Suppressor macrophage (primary cell): Measurements from ENCODE around the gene ZBTB9.

Experiments
- DNase-seq, 4 experiments: peaks; one replicate each; pipeline ENCODE4 v3.0.0-alpha.2; 2020 to 2022

Gene ZBTB9

DNA sequence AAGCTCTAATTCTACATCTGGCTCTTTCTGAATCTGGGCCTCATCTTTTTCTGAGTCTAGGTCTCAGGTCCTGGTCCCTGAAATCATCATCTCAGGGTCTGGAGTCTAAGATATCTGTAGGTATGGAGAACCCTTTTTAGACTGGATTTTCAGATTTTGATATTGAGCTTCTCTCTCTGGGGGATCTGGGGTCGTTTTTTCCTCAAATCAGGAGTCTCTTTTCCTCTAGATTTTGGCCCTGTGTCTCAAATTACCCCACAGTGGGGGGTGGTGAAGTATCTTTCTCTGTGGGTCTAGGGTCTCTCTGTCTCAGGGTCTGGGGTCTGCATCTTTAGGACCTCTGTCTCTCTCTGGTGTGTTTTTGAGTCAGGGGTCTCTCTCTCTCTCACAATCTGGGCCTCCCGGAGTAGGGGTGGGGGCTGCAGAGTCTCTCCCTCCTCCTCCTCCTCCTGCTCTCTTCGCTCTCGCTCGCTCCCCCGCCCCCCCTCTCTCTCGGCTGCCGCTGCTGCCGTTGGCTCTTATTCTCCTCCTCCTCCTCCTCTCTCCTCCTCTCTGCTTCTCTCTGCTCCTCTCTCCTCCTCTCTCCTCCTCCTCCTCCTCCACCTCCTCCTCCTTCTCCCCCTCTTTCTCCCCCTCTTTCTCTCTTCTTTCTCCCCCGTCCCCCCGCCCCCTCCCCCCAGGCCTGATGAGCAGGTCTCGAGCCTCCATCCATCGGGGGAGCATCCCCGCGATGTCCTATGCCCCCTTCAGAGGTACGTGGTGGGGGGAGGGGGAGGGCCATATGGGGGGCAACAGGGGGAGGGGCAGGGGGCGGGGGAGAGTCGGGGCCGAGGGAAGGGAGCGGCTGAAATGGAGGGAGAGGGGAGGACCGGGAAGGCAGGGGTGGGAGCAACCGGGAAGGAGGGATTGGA lies 34.5 kb upstream of the ZBTB9 start, which contains the start of gene SYNGAP1:
SYNGAP1 (plus strand) TSS at position 486 of the 911 bp plus-strand sequence; CDS start at position 686, 200 bp downstream.
- DNase-seq, result no peak

DNA sequence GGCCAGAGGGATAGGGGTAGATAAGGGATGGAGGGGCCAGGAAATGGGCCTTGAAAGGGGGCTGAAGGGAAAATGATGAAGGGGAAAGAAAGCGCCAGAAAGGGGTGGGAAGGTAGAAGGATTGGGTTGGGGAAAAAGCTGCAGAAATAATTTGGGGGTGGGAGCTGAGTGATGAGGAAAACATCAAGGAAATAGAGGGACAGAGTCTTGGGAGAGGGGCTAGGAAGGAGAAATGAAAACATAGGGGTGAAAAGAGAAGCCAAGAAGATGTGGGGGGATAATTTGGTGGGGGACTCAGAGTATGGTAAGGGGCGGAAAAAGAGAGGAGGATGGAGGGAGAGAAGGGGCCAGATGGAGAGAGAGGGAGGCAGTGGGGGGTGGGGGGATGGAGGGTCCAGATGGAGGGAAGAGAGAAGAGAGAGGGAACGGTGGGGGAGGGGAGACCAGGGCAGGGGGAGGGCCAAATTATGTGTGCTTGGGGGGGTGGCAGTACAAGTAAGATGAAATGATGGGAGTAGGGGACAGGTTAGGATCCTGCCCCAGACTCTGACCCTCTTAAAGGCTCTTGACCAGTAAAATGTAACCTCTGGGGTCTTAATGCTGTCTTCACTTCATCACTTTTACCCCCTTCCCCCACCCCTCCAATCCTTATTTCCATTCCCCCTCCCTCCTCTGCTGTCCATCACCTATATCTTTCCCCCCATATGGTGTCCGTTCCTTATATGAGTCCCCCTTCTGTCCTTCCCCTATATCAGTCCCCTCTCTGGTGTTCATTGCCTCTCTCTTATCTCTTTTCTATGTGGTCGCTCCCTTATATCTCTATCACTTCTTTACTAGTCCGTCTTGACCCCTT lies 33.7 kb upstream of the ZBTB9 start:
- DNase-seq, result no peak

DNA sequence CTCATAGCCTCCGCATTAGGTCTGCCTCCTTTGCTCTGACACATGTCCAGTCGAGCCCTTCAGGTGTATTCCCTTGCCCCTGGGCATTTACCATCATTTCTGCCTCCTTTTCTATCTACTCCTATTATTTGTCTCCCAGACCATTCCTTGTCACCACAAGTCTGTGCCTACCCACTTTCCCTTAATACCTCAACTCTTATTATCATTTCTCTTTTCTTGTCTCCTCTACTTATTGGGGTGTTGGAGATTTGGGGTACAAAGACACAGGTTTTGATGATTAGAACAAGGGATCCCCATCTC lies 33.1 kb upstream of the ZBTB9 start:
- no peak for DNase-seq

DNA sequence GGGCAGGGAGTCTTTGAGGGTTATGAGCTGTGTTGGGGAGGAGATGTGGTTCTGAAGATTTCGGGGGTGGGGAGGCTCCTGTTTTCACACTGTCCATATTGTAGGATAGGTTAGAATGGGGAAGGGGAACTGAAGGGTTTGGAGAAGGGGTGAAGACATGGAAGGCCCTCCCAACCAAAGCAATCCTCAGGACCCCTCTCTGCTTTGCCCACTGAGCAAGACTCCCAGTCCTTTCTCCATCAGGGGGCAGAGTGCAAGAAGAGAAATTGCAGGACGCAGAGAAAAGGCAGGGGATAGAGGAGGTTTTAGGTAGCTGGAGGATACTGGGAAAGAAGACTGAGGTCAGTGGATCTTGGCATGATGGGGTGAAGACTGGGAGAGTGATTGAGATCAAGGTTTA lies 30.6 kb upstream of the ZBTB9 start:
- no peak for DNase-seq

DNA sequence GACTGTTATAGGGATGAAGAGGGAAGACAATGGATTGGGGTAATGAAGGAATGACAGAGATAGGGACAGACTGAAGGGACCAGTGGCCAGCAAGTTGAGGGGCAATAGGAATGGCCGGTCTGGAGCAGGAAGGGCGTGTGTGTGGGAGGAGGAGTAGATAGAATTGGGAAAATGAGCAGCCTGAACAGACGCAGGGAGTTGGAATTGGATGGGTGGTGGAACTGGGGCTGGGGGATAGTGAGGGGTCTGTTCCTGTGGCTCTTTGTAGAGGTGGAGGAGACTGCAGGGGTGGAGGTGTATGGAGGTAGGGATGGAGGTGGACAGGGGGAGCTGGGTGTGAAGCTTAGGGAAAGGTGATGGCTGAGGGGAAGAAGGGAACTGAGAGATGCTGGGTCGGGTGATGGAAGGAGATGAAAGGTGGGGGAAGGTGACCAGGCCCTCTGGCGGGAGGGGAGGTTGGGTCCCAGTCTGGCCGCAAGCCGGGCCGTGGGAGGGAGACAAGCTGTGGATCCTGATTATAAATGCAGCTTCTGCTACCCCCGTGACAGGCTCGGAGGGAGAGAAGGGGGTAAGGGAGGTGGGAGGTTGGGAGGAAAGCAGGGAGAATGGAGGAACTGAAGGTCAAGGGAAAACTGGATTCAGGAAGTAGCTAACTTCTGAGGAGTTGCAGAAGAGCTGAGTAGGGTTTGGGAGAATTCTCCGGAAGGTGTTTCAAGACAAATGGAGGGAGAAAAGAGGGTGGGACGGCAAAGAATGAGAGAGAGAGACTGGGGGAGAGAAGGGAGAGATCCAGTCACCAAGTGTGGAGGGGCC lies 29.3 kb upstream of the ZBTB9 start:
- peak in 3 of 4 experiments; percentile 49 to 65 (median 54) for DNase-seq

DNA sequence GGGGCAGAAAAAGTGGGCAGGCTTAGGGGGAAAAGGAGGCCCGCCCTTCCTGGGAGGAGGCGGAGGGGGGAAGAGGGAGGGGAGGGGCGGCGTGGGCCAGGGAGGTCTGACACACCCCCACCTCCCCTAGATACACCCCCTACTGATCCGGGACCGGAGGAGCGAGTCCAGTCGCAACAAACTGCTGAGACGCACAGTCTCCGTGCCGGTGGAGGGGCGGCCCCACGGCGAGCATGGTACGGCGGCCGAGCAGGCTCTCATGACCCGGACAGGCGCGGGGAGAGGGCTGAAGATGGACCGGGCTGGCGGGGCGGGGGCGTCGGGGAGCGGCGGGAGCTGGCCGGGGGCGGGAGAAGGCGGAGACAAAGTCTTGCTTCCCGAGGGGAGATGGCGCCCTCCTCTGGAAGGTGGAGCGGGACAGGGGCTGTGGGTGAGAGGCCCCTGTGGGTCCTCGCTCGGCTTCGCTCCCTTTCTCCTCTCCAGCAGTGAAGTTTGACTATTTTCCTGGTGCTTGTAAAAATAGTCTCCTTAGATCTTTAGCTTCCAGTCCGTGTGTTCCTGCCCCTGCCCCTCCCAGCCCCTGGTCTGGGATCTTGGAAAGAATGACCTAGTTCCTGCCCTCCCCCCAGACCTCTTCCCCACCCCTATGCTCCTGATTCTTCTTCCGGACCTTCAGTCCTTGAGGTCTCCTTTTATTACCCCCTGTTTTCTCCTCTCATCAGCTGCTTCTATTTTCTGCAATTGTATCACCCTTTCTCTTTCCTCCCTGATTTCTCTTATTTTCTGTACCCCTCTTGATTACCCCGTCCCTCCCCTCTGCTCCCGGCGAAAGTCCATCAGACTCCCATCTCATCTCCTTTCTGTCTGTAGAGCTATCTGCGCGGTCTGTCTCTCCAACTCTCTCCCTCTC lies 28.5 kb upstream of the ZBTB9 start:
- peak; percentile 69 to 93 (median 84) for DNase-seq

DNA sequence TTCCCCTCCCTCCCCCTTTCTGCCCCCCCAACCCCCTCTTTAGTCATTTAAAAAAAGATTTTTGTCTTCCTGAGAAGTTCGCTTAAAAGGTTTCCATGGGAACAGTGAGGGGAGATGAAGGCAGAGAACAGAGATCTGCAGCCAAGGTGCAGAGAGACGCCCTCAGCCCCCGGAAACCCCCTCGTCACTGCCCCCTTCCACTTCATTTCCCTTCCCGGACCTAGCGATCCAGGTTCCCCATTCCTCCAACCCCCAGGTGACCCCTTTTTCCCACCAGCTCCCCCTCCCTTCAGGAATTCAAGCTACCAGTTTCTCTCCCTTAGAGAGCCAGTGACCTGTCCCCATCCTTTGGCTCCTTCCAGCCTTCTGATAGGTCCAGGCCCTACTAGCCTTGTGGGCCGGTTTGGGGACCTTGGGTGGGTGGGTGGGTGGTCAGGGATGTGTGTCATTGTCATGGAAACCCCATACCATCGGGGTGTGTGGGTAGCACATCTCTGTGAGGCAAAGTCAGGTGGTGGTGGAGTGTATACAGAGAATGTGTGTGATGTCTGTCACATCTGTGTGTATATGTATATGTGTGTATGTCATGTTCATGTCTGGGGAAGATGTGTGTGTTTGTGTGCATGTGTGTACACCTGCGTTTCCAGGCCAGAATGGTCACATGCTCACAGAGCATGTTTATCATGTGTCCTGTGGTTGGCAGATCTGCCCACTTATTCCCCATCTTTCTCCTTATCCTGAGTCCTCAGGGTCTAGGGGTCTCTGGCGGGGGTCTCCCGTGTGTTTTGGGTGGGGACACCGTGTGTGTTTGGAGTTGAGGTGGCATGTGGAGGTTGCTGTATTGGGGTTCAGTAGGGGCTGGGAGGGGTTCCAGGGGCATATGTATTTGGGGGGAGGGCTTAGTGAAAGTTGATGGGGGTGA lies 27.5 kb upstream of the ZBTB9 start:
- DNase-seq, result peak in 3 of 4 experiments; percentile 28 to 39 (median 39)

DNA sequence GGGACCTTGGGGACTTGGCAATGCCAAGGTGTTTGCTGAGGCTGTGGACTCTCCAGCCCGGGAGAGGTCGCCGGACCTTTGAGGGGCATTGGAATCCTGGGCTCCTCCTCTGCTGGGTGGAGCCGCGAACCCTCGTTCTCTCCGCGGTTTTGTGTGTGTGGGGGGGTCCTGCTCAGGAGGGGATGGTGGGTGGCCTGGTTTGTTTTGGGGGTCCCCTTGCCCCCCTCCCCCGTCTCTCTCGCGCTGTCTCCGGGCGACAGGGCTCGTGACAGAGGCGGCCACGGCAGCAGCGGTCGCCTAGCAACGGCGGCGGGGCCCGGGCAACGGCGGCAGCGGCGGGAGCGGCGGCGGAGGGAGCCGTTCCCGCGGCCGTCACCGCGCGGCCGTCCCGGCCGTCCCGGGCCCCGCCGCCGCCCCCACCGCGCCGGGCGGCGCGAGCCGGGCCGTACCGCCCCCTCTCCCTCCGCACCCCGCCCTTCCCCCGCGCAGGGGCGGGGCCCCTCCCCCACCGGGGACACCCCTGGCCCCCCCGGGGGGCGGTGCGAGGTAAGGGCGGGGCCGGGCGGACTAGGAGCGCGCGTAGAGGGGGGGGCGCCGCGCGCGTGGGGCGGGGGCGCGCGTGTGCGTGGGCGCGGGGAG lies 26.7 kb upstream of the ZBTB9 start:
- peak in 3 of 4 experiments; percentile 33 to 77 (median 62) for DNase-seq

DNA sequence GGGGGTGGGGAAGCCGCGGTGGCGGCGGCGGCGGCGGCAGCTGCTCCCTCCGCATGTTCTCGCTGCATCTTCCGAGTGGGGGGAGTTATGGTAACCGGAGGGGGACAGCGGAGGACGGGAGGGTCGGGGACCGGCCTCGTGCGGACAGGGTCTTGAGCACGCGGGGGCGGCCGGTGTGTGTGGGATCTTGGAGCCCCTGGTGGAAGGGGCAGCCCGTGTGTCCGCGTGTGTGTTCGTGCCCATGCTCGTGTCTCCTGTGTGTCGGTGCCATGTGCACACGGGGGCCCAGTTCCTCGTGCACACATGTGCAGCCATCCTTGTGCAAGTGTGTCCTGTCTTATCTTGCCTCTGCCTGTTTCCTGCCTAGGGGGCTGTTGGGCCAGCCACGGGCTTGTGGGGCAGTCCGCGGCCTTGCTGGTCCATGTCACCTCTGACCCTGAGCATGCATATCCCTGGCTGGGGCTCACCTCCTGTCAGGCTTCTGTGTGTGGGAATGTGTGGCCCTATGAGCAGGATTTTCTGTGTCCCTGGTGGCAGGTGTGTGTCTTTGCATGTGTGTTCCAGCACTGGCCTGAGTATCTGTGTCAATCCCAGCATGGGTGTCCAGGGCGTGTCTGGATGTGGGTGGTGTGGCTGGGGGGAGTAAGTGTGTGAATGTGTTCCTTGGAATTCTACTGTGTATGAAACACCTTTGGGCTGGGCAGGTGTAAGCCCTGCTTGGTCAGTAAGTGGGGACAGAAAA lies 26.0 kb upstream of the ZBTB9 start:
- peak in 3 of 4 experiments; percentile 34 to 38 (median 36) for DNase-seq

DNA sequence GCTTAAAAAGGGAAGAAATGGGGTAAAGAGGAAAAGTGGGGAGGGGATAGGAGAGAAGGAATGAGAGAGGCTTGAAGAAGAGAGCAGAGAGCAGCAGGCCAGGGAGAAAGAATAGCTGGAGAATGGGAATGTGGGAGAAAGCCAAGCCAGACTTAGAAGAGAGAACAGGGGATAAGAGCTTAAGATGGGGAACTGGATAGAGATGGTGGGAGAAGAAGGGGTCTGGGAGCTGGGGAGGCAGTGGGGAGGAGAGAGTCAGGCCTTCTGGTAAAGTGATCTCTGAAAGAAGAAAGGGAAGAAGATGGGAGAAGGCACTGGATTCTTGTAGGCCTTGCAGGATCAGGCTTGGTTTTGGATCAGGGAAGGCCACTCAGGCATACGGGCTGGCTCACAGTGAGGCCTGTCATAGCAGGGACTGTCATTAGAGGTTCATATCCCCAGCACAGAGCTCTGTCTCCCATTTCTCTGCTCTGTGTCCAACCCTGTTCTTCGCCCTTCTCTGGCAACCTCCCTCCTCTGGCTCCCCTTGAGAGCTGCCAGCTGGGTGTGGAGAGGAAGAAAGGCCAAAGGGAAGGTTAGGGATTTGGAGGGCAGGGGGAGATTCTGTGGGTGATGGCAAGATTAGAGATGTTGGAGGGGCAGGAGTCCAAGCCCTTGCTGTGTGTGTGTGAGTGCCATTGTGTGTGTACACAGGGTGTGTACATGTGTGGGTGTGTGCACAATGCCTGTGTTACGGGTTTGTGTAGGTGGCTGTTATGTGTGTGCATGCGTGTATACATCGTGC lies 25.2 kb upstream of the ZBTB9 start:
- no peak for DNase-seq

DNA sequence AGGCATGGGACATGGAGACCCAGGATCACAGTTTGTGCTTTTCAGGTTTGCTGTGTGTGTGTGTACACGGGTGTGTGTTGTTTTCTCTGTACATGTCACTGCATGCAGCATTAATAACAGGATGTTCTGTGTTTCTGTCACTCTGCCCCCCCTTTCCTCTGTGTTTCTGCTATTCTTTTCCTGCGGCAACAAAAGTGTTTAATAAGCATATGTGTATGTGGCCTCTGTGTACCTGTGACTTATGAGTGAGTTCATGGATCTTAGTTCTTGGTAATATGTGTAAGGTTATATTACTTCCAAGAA lies 24.7 kb upstream of the ZBTB9 start:
- no peak for DNase-seq

DNA sequence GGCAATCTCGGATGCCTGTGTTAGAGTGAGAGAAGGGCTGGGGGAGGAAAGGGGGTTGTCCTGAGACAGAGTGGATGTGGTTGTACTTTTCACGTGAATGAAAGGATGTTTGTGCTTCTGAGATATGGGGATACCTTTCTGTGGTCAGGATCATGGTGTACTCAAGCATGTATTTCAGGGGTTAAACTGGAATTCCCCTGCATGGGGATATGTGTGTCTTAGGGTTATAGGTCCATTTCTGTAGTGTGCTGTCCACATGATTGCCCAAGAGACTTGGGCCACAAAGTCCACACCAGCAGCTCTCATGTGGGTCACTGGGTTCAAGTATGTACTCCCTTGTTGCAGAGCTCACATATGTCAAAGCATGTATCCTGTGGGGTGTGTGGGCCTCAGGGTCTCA lies 24.0 kb upstream of the ZBTB9 start:
- no peak for DNase-seq

DNA sequence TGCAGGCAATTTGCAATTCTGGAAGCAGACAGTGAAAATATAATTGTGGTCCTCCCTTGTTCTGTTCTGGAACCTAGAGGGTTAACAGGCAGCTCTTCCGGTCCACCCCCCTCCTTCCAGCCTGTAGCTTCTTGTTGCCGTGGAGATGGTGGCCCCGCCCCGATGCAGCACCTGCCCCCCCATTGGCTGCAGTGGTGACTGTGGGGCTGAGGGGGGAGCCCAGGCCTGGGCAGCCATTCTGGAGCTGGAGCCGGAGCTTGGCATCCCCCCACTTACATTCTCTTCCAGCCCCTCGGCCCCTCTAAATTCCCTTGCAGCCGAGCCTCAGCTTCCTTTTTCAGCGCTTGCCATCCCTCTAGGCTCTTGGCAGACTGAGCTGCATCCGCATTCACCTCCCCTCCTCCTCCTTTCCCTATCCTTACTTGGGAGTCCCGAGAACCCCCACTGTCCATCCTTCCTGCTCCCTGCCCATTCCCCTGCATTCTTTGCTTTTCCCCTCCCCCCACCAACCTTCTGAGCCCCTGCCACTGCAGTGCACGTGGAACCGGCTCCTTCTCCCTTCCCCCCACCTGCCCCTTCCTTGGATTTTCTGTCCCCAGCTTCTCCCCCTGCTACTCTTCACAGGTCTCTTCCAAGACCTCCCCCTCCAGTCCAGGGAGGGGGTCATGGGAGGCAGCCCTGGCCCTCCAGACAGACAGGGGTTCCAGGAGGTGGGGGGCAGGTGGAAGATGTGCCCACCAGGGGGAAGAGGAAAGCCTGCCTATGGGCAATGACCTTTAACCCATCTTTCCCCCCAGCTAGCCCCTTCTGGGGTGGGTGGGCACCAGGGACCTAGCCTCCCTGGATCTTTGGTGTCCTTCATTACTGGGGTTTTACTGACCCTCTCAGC lies 23.1 kb upstream of the ZBTB9 start:
- DNase-seq, result peak in 2 of 4 experiments; percentile 30 to 54

DNA sequence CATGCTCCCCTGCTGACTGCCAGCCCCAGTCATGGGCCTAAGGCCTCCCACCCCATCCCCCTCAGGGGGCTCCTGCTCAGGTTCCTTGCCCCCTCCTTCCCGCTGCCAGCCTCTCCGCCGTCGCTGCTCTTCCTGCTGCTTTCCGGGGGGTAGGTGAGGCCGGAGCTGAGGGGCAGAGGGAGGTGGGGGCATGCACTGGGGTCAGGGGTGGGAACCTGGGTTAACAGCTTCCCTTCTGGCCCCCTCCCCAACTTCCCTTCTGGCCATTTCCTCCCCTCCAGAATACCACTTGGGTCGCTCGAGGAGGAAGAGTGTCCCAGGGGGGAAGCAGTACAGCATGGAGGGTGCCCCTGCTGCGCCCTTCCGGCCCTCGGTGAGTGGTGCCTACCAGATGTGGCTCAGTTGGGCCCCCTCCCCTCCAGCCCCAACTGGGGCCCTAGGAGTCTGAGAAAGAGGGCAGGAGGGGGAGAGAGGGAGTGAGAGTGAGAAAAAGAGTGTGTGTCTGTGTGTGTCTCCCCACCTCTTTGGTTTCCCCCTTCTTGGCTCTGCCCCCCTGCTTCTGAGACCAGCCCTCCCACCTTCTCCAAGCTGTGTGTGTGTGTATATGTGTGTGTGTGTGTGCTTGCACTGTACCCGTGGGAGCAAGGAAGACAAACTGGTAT lies 22.4 kb upstream of the ZBTB9 start:
- DNase-seq, result peak in 1 of 4 experiments; percentile 35

DNA sequence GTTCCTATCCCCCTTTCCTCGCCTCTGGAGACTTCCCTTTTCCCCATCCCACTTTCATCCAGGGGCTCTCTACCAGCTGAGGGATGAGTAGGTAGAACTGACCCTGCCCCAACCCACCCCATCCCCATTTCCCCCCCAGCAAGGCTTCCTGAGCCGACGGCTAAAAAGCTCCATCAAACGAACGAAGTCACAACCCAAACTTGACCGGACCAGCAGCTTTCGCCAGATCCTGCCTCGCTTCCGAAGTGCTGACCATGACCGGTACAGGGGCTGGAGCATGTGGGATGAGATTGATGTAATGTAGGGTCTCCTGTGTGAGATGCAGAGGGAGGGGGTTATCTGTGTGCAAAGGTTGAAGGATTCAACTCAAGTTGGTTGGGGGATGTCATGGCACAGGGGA lies 21.8 kb upstream of the ZBTB9 start:
- no peak for DNase-seq

DNA sequence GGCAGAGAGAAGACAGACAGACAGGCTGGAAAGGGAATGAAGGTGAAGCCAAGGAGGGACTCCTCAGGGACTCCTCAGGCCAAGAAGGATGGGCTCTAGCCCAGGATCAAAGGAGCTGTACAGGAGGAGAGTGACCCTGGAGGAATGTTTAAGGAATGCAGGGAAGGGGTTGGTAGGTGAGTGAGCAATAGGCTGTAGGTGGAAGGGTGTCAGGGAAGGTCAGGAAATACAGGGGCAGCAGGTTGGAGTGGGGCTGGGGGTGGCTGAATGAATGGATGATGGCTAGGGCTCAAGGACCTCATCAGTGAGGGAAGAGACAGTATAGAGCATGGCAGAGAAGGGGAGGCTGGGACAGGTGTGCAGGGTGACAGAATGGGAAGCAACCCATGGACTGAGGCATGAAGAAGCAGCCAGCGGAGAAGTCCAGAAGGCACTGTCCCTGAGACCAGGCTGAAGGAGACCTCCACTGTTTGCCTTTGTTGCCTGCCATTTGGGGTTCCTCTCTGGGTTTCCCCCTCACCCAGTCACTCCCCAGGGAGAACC lies 21.3 kb upstream of the ZBTB9 start:
- DNase-seq, result no peak
